HG02852 (cell line): Measurements from ENCODE around the gene SCN5A.
"Not testable (repeated sequence)": the region's sequence is repeated elsewhere in the genome, so short reads cannot be mapped to it uniquely, and the experiment has no call there.

Experiments
- ATAC-seq: cut with Tn5 transposase; IDR thresholded peaks from one replicate; pipeline ENCODE4 v1.9.1; 2021; ENCODE audit warnings: mild to moderate bottlenecking, moderate library complexity; ENCODE audit not compliant: unreplicated experiment

SCN5A gene

GRCh38 chr3:38580450-38581382, 68.8 kb downstream of the SCN5A start:
- no peak for ATAC-seq

GRCh38 chr3:38579551-38580449, 69.7 kb downstream of the SCN5A start:
- peak; percentile 77 for ATAC-seq

GRCh38 chr3:38579141-38579540, 70.3 kb downstream of the SCN5A start:
- ATAC-seq = no peak

GRCh38 chr3:38578551-38578950, 70.9 kb downstream of the SCN5A start:
- ATAC-seq = no peak

GRCh38 chr3:38578081-38578475, 71.4 kb downstream of the SCN5A start:
- no peak for ATAC-seq

- ATAC-seq = no peak
These were observed 72.0 kb downstream of the SCN5A start for GRCh38 chr3:38577371-38578080.

- ATAC-seq = no peak
These were observed 72.7 kb downstream of the SCN5A start for GRCh38 chr3:38576526-38577370.

- no peak for ATAC-seq
These were observed 73.4 kb downstream of the SCN5A start for GRCh38 chr3:38576131-38576525.

GRCh38 chr3:38575279-38575843, 74.1 kb downstream of the SCN5A start:
- no peak for ATAC-seq

GRCh38 chr3:38574411-38575278, 74.8 kb downstream of the SCN5A start:
- no peak for ATAC-seq

- ATAC-seq = no peak
These were observed 75.9 kb downstream of the SCN5A start for GRCh38 chr3:38573556-38573955.

- no peak for ATAC-seq
These were observed 76.4 kb downstream of the SCN5A start for GRCh38 chr3:38573111-38573510.

- ATAC-seq = no peak
These were observed 82.0 kb downstream of the SCN5A start for GRCh38 chr3:38567498-38567897.

GRCh38 chr3:38566794-38567193, 82.7 kb downstream of the SCN5A start:
- ATAC-seq = not testable (repeated sequence)

GRCh38 chr3:38566215-38566528, 83.3 kb downstream of the SCN5A start:
- ATAC-seq = no peak

- ATAC-seq = no peak
These were observed 83.9 kb downstream of the SCN5A start for GRCh38 chr3:38565339-38566214.

- no peak for ATAC-seq
These were observed 84.7 kb downstream of the SCN5A start for GRCh38 chr3:38564631-38565338.
